H7 (cell line): ENCODE results near the gene LONRF3. TPM values are rescaled to one million over a fixed set of nuclear protein-coding genes. Genes with fewer than 3 reads are reported as not detected.

Experiments used
- DNase-seq: peaks from one replicate; pipeline ENCODE4 v3.0.0; 2012
- H3K27me3 ChIP-seq: 2 replicates; pipeline ENCODE4 v1.6.0; 2011; ENCODE audit warnings: mild to moderate bottlenecking, low read length; ENCODE audit not compliant: control insufficient read depth, insufficient read depth
- H3K36me3 ChIP-seq: replicated peaks from 2 replicates; pipeline ENCODE4 v1.5.1; 2011; ENCODE audit warnings: low read length; ENCODE audit not compliant: control insufficient read depth, insufficient read depth
- H3K4me3 ChIP-seq: 2 replicates; pipeline ENCODE4 v1.5.1; 2011; ENCODE audit warnings: low read depth, mild to moderate bottlenecking, control low read depth, low read length, moderate library complexity; ENCODE audit not compliant: insufficient read depth
- total RNA-seq: library from RNA; depleted of rRNA; stranded (reverse); fragments of >200 nt; shearing (Covaris generic); gene quantifications from 2 replicates; pipeline ENCODE4 v1.2.3, GENCODE V29; 2014; rRNA removed

Gene LONRF3
- 0.10 TPM in 1 of 2 replicates, not detected in the other for total RNA-seq

DNA sequence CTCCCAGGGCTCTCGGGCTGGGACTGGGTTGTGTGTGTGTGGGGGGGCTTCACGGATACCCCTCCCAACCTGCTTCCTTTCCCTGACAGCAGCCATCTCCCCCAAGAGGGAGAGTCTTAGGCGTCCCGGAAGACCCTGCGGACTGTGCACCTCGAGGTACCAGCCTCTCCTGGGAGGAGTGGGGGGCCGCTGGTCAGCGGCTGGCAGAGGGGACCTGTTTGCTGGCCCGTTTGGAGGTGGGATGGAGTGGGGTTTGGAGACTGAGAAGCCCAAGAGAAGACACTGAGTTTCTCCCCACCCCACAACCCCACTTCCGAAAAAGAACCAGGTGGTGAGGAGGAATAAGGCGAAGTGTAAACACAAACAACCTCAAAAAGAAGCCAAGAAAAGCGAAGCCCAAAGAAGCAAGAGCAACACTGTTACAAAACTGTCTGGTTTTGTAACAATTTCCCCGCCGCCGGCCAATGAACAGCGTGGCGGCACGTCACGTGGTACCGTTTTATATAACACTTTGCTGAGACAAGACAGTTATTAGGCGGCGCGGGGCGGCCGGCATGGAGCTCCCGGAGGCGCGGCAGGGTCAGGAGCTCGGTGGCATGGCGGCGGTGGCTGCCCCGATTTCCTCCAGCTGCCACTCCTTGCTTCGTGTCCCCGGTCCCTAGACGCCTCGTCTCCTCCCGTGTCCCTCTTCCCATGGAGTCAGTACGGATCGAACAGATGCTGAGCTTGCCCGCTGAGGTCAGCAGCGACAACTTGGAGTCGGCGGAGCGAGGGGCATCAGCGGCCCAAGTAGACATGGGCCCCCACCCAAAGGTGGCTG, at the start of gene LONRF3:
Gene LONRF3 (plus strand): TSS at position 531 of the 820 bp plus-strand sequence. CDS start 163 bp downstream, at position 694.
- peaks cover 86% of the 10 kb centered on the region for H3K27me3 ChIP-seq
- H3K4me3 ChIP-seq: peak within 1 kb of the TSS; percentile 10; the same call in 1 of the 2 replicates
- no peaks in the 10 kb centered on the region for H3K36me3 ChIP-seq
- peak; percentile 51 for DNase-seq

- DNase-seq: no peak
- no peaks in the 10 kb centered on the region for H3K36me3 ChIP-seq
- H3K27me3 ChIP-seq: no peaks in the 10 kb centered on the region
- no peak overlapping the region for H3K4me3 ChIP-seq
These were observed 46.3 kb upstream of the LONRF3 start for GRCh38 chrX:118928151-118928550.

- Histone ChIP-seq H3K27me3 (no peaks in the 10 kb centered on the region; the same call in 1 of the 2 replicates), H3K36me3 (no peaks in the 10 kb centered on the region), H3K4me3 (no peak overlapping the region)
- no peak for DNase-seq
These were observed 39.1 kb upstream of the LONRF3 start for GRCh38 chrX:118935352-118935751.

- no peak overlapping the region for H3K4me3 ChIP-seq
- no peaks in the 10 kb centered on the region; the same call in 1 of the 2 replicates for H3K27me3 ChIP-seq
- no peak for DNase-seq
These were observed 33.3 kb upstream of the LONRF3 start for GRCh38 chrX:118941147-118941546.

GRCh38 chrX:118943102-118943501, 31.3 kb upstream of the LONRF3 start:
- DNase-seq: no peak
- Histone ChIP-seq H3K36me3 (no peaks in the 10 kb centered on the region), H3K27me3 (no peaks in the 10 kb centered on the region; the same call in 1 of the 2 replicates), H3K4me3 (no peak overlapping the region)

More at GRCh38 chrX:118941147-118941546, 33.3 kb upstream of the LONRF3 start:
- no peaks in the 10 kb centered on the region for H3K36me3 ChIP-seq

DNA sequence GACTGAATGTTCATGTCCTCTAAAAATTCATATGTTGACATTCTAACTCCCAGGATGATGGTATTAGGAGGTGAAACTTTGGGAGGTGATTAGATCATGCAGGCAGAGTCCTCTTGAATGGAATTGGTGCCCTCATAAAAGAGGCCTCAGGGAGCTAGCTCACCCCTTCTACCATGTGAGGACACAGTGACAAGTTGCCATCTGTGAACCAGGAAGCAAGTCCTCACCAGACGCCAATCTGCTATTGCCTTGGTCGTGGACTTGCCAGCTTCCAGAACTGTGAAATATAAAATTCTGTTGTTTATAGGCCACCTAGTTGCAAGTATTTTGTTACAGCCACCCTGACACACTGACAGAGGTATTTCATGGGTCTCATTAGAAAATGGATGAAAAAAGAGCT, 28.5 kb upstream of the LONRF3 start:
- Histone ChIP-seq H3K36me3 (no peaks in the 10 kb centered on the region), H3K27me3 (no peaks in the 10 kb centered on the region), H3K4me3 (no peak overlapping the region)
- DNase-seq: no peak

GRCh38 chrX:118948270-118948669, 26.1 kb upstream of the LONRF3 start:
- no peak overlapping the region for H3K4me3 ChIP-seq
- no peaks in the 10 kb centered on the region for H3K27me3 ChIP-seq
- no peak for DNase-seq
- H3K36me3 ChIP-seq: no peaks in the 10 kb centered on the region

GRCh38 chrX:118961866-118962560, 12.4 kb upstream of the LONRF3 start:
- peaks cover 15% of the 10 kb centered on the region for H3K27me3 ChIP-seq
- no peak overlapping the region for H3K4me3 ChIP-seq
- H3K36me3 ChIP-seq: no peaks in the 10 kb centered on the region
- no peak for DNase-seq

GRCh38 chrX:118963159-118963558, 11.3 kb upstream of the LONRF3 start:
- H3K36me3 ChIP-seq: no peaks in the 10 kb centered on the region
- no peak for DNase-seq
- peaks cover 26% of the 10 kb centered on the region for H3K27me3 ChIP-seq
- H3K4me3 ChIP-seq: no peak overlapping the region

DNA sequence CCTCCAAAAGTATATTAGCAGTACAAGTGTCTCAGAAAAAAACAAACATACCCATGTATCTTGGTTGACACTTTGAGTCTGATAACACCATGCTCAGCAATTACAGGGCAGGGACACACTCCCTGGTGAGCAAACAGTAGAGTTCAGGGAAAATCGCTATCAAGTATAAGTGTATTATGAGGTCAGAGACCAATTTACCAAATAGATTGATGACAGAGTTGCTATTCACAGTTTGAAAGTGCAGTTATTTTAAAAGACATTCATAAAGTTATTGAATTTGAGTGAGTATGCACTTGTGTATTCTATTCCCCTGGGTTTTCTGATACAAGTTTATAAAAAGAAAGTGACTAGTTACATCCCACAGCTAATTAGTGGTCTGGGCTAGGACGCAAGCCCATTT, 10.2 kb upstream of the LONRF3 start:
- DNase-seq: no peak
- H3K27me3 ChIP-seq: peaks cover 36% of the 10 kb centered on the region
- H3K4me3 ChIP-seq: no peak overlapping the region
- H3K36me3 ChIP-seq: no peaks in the 10 kb centered on the region

GRCh38 chrX:118965395-118965794, 9.0 kb upstream of the LONRF3 start:
- Histone ChIP-seq H3K36me3 (no peaks in the 10 kb centered on the region), H3K27me3 (peaks cover 45% of the 10 kb centered on the region)
- DNase-seq: no peak

DNA sequence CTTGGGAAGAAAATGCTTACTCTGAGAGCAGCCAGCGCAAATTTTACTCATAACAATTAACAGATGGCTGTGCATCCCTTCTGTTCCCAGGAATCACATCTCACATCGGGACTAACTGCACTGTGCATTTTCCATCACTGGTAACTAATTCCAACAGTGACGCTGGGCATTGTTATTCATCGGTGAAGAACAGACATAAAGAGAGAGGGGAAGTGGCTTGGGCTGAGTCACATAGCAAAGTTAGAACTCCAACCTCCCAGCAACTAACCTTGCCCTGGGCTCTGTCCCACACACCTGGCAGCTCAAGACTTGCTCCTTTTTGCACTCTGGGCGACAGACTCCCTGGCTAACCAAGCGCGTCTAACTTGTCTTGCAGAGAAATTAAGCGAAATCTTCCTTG, 6.4 kb upstream of the LONRF3 start:
- DNase-seq: no peak
- peaks cover 62% of the 10 kb centered on the region for H3K27me3 ChIP-seq
- H3K4me3 ChIP-seq: no peak overlapping the region
- H3K36me3 ChIP-seq: no peaks in the 10 kb centered on the region

More at GRCh38 chrX:118965395-118965794, 9.0 kb upstream of the LONRF3 start:
- H3K4me3 ChIP-seq: no peak overlapping the region

GRCh38 chrX:118971552-118971951, 2.9 kb upstream of the LONRF3 start:
- H3K27me3 ChIP-seq: peaks cover 88% of the 10 kb centered on the region

GRCh38 chrX:118973389-118974087, 880 bp upstream of the LONRF3 start:
- Histone ChIP-seq H3K36me3 (no peaks in the 10 kb centered on the region), H3K27me3 (peaks cover 91% of the 10 kb centered on the region), H3K4me3 (no peak overlapping the region)
- DNase-seq: peak; percentile 63

More at GRCh38 chrX:118971552-118971951, 2.9 kb upstream of the LONRF3 start:
- Histone ChIP-seq H3K4me3 (no peak overlapping the region), H3K36me3 (no peaks in the 10 kb centered on the region)
- DNase-seq: peak; percentile 43
